Endothelial cell of umbilical vein (primary cell): ENCODE results near the gene LMNTD1. TPM values are rescaled to one million over a fixed set of nuclear protein-coding genes. Genes with fewer than 3 reads are reported as not detected.

Experiments used
- BruUV-seq: library from RNA; stranded (reverse); fragments of 400-500 nt; replicated peaks from 2 replicates; lab custom pipeline; 2021; lab: Mats Ljungman, UMichigan
- CTCF ChIA-PET: fragments of 300-600, 350-600 bp; sonication (Branson Sonifier 250); formaldehyde crosslinking; loops from one replicate; lab custom pipeline; 2021; ENCODE audit warnings: antibody characterized with exemption, inconsistent platforms; lab: Charles Lee
- POLR2A ChIA-PET: fragments of 300-600, 350-600 bp; sonication (Branson Sonifier 250); formaldehyde crosslinking; loops from one replicate; lab custom pipeline; 2021; ENCODE audit warnings: antibody characterized with exemption, inconsistent platforms; lab: Charles Lee
- DNase-seq: peaks from one replicate; pipeline ENCODE4 v3.0.0-alpha.2; 2011; ENCODE audit warnings: low read depth, low spot score
- FAIRE-seq: peaks from 2 replicates; lab custom pipeline; 2011; peaks lifted over from hg19 to GRCh38; lab: Jason Lieb, UNC
- H2AFZ ChIP-seq: 2 replicates; pipeline ENCODE4 v1.6.0; 2012; ENCODE audit warnings: low read depth, low read length, control low read depth, inconsistent platforms
- H3K27ac ChIP-seq: 2 replicates; pipeline ENCODE4 v1.5.1; 2011; ENCODE audit warnings: low read depth, mild to moderate bottlenecking, control low read depth, low read length, moderate library complexity; ENCODE audit not compliant: insufficient read depth
- H3K27me3 ChIP-seq, 2 experiments: 2 replicates each; pipeline versions ENCODE4 v1.6.0 to v1.6.1; 2011; ENCODE audit warnings: low read length in 2 of 2, mixed read lengths in 1 of 2; ENCODE audit not compliant: control insufficient read depth in 2 of 2, insufficient read depth in 2 of 2
- H3K36me3 ChIP-seq, 2 experiments: 2 replicates in 1 of 2; 3 replicates in 1 of 2; pipeline ENCODE4 v1.5.1; 2011; ENCODE audit warnings: low read length in 2 of 2, mild to moderate bottlenecking in 1 of 2, moderate library complexity in 1 of 2; ENCODE audit not compliant: control insufficient read depth in 2 of 2, insufficient read depth in 2 of 2; ENCODE audit errors: extremely low read depth in 1 of 2
- H3K4me1 ChIP-seq: 3 replicates; pipeline ENCODE4 v1.5.1; 2011; ENCODE audit warnings: mild to moderate bottlenecking, low read length; ENCODE audit not compliant: control insufficient read depth, insufficient read depth; ENCODE audit errors: extremely low read depth
- H3K4me2 ChIP-seq: 2 replicates; pipeline ENCODE4 v1.6.1; 2011; ENCODE audit warnings: low read length, control low read depth, mixed read lengths; ENCODE audit not compliant: insufficient read depth
- H3K4me3 ChIP-seq, 3 experiments: fragments of 200-600 bp in 1 of 3; sonication (generic), shearing (Covaris generic) in 1 of 3; replicated peaks in 1 of 3; 2 replicates each; pipeline ENCODE4 v1.5.1; 2011 to 2016; ENCODE audit warnings: control low read depth in 3 of 3, low read length in 3 of 3, mild to moderate bottlenecking in 2 of 3, inconsistent platforms in 1 of 3, low read depth in 1 of 3, moderate library complexity in 1 of 3; ENCODE audit not compliant: insufficient read depth in 1 of 3
- H3K79me2 ChIP-seq: 2 replicates; pipeline ENCODE4 v1.6.0; 2012; ENCODE audit warnings: low read length, inconsistent platforms; ENCODE audit not compliant: control insufficient read depth, insufficient read depth
- H3K9ac ChIP-seq: replicated peaks from 2 replicates; pipeline ENCODE3; 2011; ENCODE audit warnings: low read length, control low read depth; ENCODE audit not compliant: insufficient read depth; ENCODE audit errors: extremely low read depth
- H3K9me1 ChIP-seq: replicated peaks from 3 replicates; pipeline ENCODE4 v1.6.0; 2011; ENCODE audit warnings: mild to moderate bottlenecking, low read length; ENCODE audit not compliant: control insufficient read depth, insufficient read depth; ENCODE audit errors: extremely low read depth
- H3K9me3 ChIP-seq: replicated peaks from 2 replicates; pipeline ENCODE4 v1.5.1; 2012; ENCODE audit warnings: low read length, inconsistent platforms; ENCODE audit not compliant: control insufficient read depth, insufficient read depth
- H4K20me1 ChIP-seq: replicated peaks from 2 replicates; pipeline ENCODE3; 2011; ENCODE audit warnings: mild to moderate bottlenecking, low read length; ENCODE audit not compliant: control insufficient read depth, insufficient read depth; ENCODE audit errors: extremely low read depth
- EZH2 ChIP-seq: IDR thresholded peaks from 2 replicates; pipeline ENCODE4 v1.6.1; 2012; ENCODE audit warnings: borderline replicate concordance, low read depth, mild to moderate bottlenecking, moderate library complexity, low read length, inconsistent platforms; ENCODE audit not compliant: severe bottlenecking
- FOS ChIP-seq: IDR thresholded peaks from 2 replicates; pipeline ENCODE4 v1.6.1; 2011; ENCODE audit warnings: mild to moderate bottlenecking, low read length, moderate library complexity, borderline replicate concordance; ENCODE audit not compliant: insufficient read depth
- GATA2 ChIP-seq: IDR thresholded peaks from 2 replicates; pipeline ENCODE4 v1.7.0; 2011; ENCODE audit warnings: low read depth, mild to moderate bottlenecking, moderate library complexity, mixed read lengths, low read length; ENCODE audit not compliant: insufficient read length, insufficient read depth
- JUN ChIP-seq: IDR thresholded peaks from 2 replicates; pipeline ENCODE4 v1.6.1; 2011; ENCODE audit warnings: borderline replicate concordance, low read depth; ENCODE audit not compliant: insufficient read length, insufficient read depth
- MYC ChIP-seq: IDR thresholded peaks from one replicate; pipeline ENCODE4 v1.6.1; 2011; ENCODE audit warnings: mild to moderate bottlenecking, low read depth, low read length
- POLR2A ChIP-seq: IDR thresholded peaks from 2 replicates; pipeline ENCODE4 v1.6.1; 2012; ENCODE audit warnings: low read depth, mild to moderate bottlenecking, control low read depth, low read length
- POLR2AphosphoS5 ChIP-seq: IDR thresholded peaks from 2 replicates; pipeline ENCODE4 v1.6.1; 2012; ENCODE audit warnings: low read depth, mild to moderate bottlenecking, control low read depth, low read length, moderate library complexity; ENCODE audit not compliant: insufficient read depth
- dilution Hi-C: fragments of 300-500 bp; cut with MboI; formaldehyde crosslinking; loops from one replicate; pipeline ENCODE4 v1.15.0; 2019; ENCODE audit warnings: low sequenced_read_pairs; ENCODE audit not compliant: extremely low pct_ligation_motif_present
- intact Hi-C: fragments of 100-400 bp; cut with micrococcal nuclease; formaldehyde crosslinking; loops from one replicate; pipeline ENCODE4 v1.10.0; 2022
- polyA plus RNA-seq, 4 experiments: library from polyadenylated mRNA; depleted of rRNA in 3 of 4; stranded (reverse) in 3 of 4; unstranded in 1 of 4; fragments of >200 nt; gene quantifications; 2 replicates each; pipeline versions ENCODE4 v1.2.1 to v1.2.3, GENCODE V29; 2011 to 2012; ENCODE audit warnings: missing spikeins in 1 of 4
- total RNA-seq: library from RNA; stranded (reverse); gene quantifications from 2 replicates; pipeline ENCODE4 v1.2.3, GENCODE V29; 2021
- TF ChIP-seq, protein P1 (sequence below): IDR thresholded peaks from 2 replicates; pipeline ENCODE4 v1.6.1; 2011; ENCODE audit not compliant: insufficient read depth, insufficient read length
- TF ChIP-seq, protein P2 (sequence below), 2 donors: IDR thresholded peaks; 1 replicate in 1 of 2; 2 replicates in 1 of 2; pipeline ENCODE4 v1.5.1; 2011; ENCODE audit warnings: low read length in 2 of 2, mild to moderate bottlenecking in 2 of 2, moderate library complexity in 2 of 2, control low read depth in 1 of 2, inconsistent platforms in 1 of 2, low read depth in 1 of 2; ENCODE audit not compliant: insufficient read depth in 1 of 2; ENCODE audit errors: extremely low read depth in 1 of 2

LMNTD1 gene
- total and polyA plus RNA-seq, 2 donors (not counting 3 experiments of a cell fraction or from before 2014, with no cell fraction given) = not detected

GRCh38 chr12:25533150-25533549, 19.9 kb downstream of the LMNTD1 start:
- ChIA-PET POLR2A (no interaction called here), CTCF (interaction anchor here (1.0 kb wide), 1 partner anchor 11 kb away, joined by 3 read pairs; no protein-coding TSS in a partner anchor)
- DNase-seq (no peak), FAIRE-seq (no peak)
- H3K79me2 ChIP-seq = no peaks in the 10 kb centered on the region
- no peak overlapping the region for H2AFZ ChIP-seq
- dilution Hi-C loops (no loop called here), intact Hi-C loops (no loop called here)
- H3K27me3 ChIP-seq = peaks cover 0 to 2% of the 10 kb centered on the region in 2 experiments
- no peaks in the 10 kb centered on the region for H3K9me1 ChIP-seq
- H3K36me3 ChIP-seq = no peaks in the 10 kb centered on the region
- no peaks in the 10 kb centered on the region for H3K9me3 ChIP-seq
- H4K20me1 ChIP-seq = no peaks in the 10 kb centered on the region
- H3K4me3 ChIP-seq = no peak overlapping the region
- no peak overlapping the region for H3K9ac ChIP-seq
- H3K27ac ChIP-seq = no peak overlapping the region
- no peak overlapping the region for H3K4me2 ChIP-seq
- BruUV-seq = no TSS peak
- TF ChIP-seq, protein P1, sequence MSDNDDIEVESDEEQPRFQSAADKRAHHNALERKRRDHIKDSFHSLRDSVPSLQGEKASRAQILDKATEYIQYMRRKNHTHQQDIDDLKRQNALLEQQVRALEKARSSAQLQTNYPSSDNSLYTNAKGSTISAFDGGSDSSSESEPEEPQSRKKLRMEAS = no peak
- TF ChIP-seq MYC = no peak
- H3K4me1 ChIP-seq = peaks cover 6% of the 10 kb centered on the region

- Histone ChIP-seq H3K9ac (no peak overlapping the region), H3K4me2 (no peak overlapping the region), H4K20me1 (no peaks in the 10 kb centered on the region), H3K36me3 (no peaks in the 10 kb centered on the region), H3K79me2 (no peaks in the 10 kb centered on the region), H3K4me3 (no peak overlapping the region), H3K9me1 (no peaks in the 10 kb centered on the region), H3K9me3 (no peaks in the 10 kb centered on the region), H3K4me1 (peaks cover 6% of the 10 kb centered on the region), H3K27me3 (peaks cover 0 to 2% of the 10 kb centered on the region in 2 experiments), H2AFZ (no peak overlapping the region), H3K27ac (no peak overlapping the region)
- FAIRE-seq (no peak), DNase-seq (no peak)
- TF ChIP-seq POLR2A (no peak), POLR2AphosphoS5 (no peak), EZH2 (no peak), MYC (no peak), FOS (no peak), GATA2 (no peak), JUN (no peak)
- TF ChIP-seq, protein P2, sequence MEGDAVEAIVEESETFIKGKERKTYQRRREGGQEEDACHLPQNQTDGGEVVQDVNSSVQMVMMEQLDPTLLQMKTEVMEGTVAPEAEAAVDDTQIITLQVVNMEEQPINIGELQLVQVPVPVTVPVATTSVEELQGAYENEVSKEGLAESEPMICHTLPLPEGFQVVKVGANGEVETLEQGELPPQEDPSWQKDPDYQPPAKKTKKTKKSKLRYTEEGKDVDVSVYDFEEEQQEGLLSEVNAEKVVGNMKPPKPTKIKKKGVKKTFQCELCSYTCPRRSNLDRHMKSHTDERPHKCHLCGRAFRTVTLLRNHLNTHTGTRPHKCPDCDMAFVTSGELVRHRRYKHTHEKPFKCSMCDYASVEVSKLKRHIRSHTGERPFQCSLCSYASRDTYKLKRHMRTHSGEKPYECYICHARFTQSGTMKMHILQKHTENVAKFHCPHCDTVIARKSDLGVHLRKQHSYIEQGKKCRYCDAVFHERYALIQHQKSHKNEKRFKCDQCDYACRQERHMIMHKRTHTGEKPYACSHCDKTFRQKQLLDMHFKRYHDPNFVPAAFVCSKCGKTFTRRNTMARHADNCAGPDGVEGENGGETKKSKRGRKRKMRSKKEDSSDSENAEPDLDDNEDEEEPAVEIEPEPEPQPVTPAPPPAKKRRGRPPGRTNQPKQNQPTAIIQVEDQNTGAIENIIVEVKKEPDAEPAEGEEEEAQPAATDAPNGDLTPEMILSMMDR (IDR thresholded peaks at IDR 0.05; ENCODE audit: extremely low read depth in 1 of 2, insufficient read depth in 1 of 2, low read depth in 1 of 2, low read length in 2 of 2) = no peak
- TF ChIP-seq, protein P1 = no peak
- BruUV-seq = no TSS peak
- CTCF ChIA-PET = no interaction called here
- intact Hi-C loops = no loop called here
- POLR2A ChIA-PET = no interaction called here
- dilution Hi-C loops = no loop called here
Measured at GRCh38 chr12:25531502-25532052, 21.5 kb downstream of the LMNTD1 start.
